Measurements from ENCODE around the gene KRTAP10-10. TPM values are rescaled to one million over a fixed set of nuclear protein-coding genes. Genes with fewer than 3 reads are reported as not detected.

Gene KRTAP10-10
- total and polyA plus RNA-seq, 5 donors from 2014 or later, result not detected

Other genes starting within 250 kb of the KRTAP10-10 start
- 1.6 TPM for gene LRRC3, start 181.8 kb upstream of the KRTAP10-10 start, total RNA-seq
- gene LRRC3, start 181.8 kb upstream of the KRTAP10-10 start, polyA plus RNA-seq, result under 1 TPM; 0.15 to 0.44 (median 0.38) TPM
- gene KRTAP10-1, start 97.2 kb upstream of the KRTAP10-10 start, total RNA-seq, result not detected
- not detected for gene KRTAP10-1, start 97.2 kb upstream of the KRTAP10-10 start, polyA plus RNA-seq
- gene KRTAP10-2, start 85.9 kb upstream of the KRTAP10-10 start, total RNA-seq, result not detected
- not detected for gene KRTAP10-2, start 85.9 kb upstream of the KRTAP10-10 start, polyA plus RNA-seq
- gene KRTAP10-3, start 78.6 kb upstream of the KRTAP10-10 start, total RNA-seq, result not detected
- not detected for gene KRTAP10-3, start 78.6 kb upstream of the KRTAP10-10 start, polyA plus RNA-seq
- not detected for gene KRTAP10-4, start 63.6 kb upstream of the KRTAP10-10 start, total RNA-seq
- not detected for gene KRTAP10-4, start 63.6 kb upstream of the KRTAP10-10 start, polyA plus RNA-seq
- not detected for gene KRTAP10-5, start 56.8 kb upstream of the KRTAP10-10 start, total RNA-seq
- gene KRTAP10-5, start 56.8 kb upstream of the KRTAP10-10 start, polyA plus RNA-seq, result not detected
- not detected for gene KRTAP10-6, start 44.9 kb upstream of the KRTAP10-10 start, total RNA-seq
- gene KRTAP10-6, start 44.9 kb upstream of the KRTAP10-10 start, polyA plus RNA-seq, result not detected
- gene KRTAP10-7, start 36.8 kb upstream of the KRTAP10-10 start, total RNA-seq, result not detected
- gene KRTAP10-7, start 36.8 kb upstream of the KRTAP10-10 start, polyA plus RNA-seq, result not detected
- not detected for gene KRTAP10-8, start 25.3 kb upstream of the KRTAP10-10 start, total RNA-seq
- not detected for gene KRTAP10-8, start 25.3 kb upstream of the KRTAP10-10 start, polyA plus RNA-seq
- not detected for gene KRTAP10-9, start 10.3 kb upstream of the KRTAP10-10 start, total RNA-seq
- gene KRTAP10-9, start 10.3 kb upstream of the KRTAP10-10 start, polyA plus RNA-seq, result not detected
- gene KRTAP10-11, start 9.1 kb downstream of the KRTAP10-10 start, total RNA-seq, result not detected
- not detected for gene KRTAP10-11, start 9.1 kb downstream of the KRTAP10-10 start, polyA plus RNA-seq
- gene KRTAP12-4, start 17.3 kb downstream of the KRTAP10-10 start, total RNA-seq, result not detected
- gene KRTAP12-4, start 17.3 kb downstream of the KRTAP10-10 start, polyA plus RNA-seq, result not detected
- gene KRTAP12-3, start 20.6 kb downstream of the KRTAP10-10 start, total RNA-seq, result not detected
- gene KRTAP12-3, start 20.6 kb downstream of the KRTAP10-10 start, polyA plus RNA-seq, result not detected
- gene KRTAP12-2, start 29.6 kb downstream of the KRTAP10-10 start, total RNA-seq, result not detected
- gene KRTAP12-2, start 29.6 kb downstream of the KRTAP10-10 start, polyA plus RNA-seq, result not detected
- gene KRTAP12-1, start 44.8 kb downstream of the KRTAP10-10 start, total RNA-seq, result not detected
- not detected for gene KRTAP12-1, start 44.8 kb downstream of the KRTAP10-10 start, polyA plus RNA-seq
- not detected for gene KRTAP10-12, start 59.8 kb downstream of the KRTAP10-10 start, total RNA-seq
- gene KRTAP10-12, start 59.8 kb downstream of the KRTAP10-10 start, polyA plus RNA-seq, result not detected
- not detected for gene TSPEAR, start 74.2 kb downstream of the KRTAP10-10 start, total RNA-seq
- under 1 TPM in 1 of 4 donors, not detected in 3; 0.05 TPM for gene TSPEAR, start 74.2 kb downstream of the KRTAP10-10 start, polyA plus RNA-seq
- gene UBE2G2, start 164.5 kb downstream of the KRTAP10-10 start, total RNA-seq, result 109 TPM
- 10 to 100 TPM; 42.8 to 50.9 (median 49.0) TPM for gene UBE2G2, start 164.5 kb downstream of the KRTAP10-10 start, polyA plus RNA-seq
- 65.8 TPM for gene SUMO3, start 180.7 kb downstream of the KRTAP10-10 start, total RNA-seq
- gene SUMO3, start 180.7 kb downstream of the KRTAP10-10 start, polyA plus RNA-seq, result 10 to 100 TPM; 76.3 to 88.9 (median 80.2) TPM
- 98.3 TPM for gene PTTG1IP, start 236.3 kb downstream of the KRTAP10-10 start, total RNA-seq
- gene PTTG1IP, start 236.3 kb downstream of the KRTAP10-10 start, polyA plus RNA-seq, result 100 to 1,000 TPM in 1 of 4 donors, 10 to 100 TPM in 3; 78.5 to 100 (median 95.1) TPM

Data from CD4-positive, CD25-positive, alpha-beta regulatory T cell (primary cell).